Large intestine (tissue), 3 donors: ENCODE data around the gene SLC25A46. TPM values are rescaled to one million over a fixed set of nuclear protein-coding genes. Genes with fewer than 3 reads are reported as not detected.
A peak's percentile ranks its signal among the peaks of the same experiment; 100 is the strongest.
"Not testable (repeated sequence)": the region's sequence is repeated elsewhere in the genome, so short reads cannot be mapped to it uniquely, and the experiment has no call there.

Experiments
- DNase-seq, 2 donors: peaks; one replicate each; pipeline versions ENCODE4 v3.0.0 to v3.0.0-alpha.2; 2013
- H3K27ac ChIP-seq: one replicate; pipeline ENCODE4 v1.5.1; 2013; ENCODE audit warnings: low read length
- H3K27me3 ChIP-seq: 2 replicates; pipeline ENCODE4 v1.6.1; 2013; ENCODE audit warnings: low read length; ENCODE audit not compliant: control insufficient read depth, insufficient read depth
- H3K36me3 ChIP-seq: 2 replicates; pipeline ENCODE4 v1.6.1; 2013; ENCODE audit warnings: low read length; ENCODE audit not compliant: control insufficient read depth, insufficient read depth
- H3K4me1 ChIP-seq: one replicate; pipeline ENCODE4 v1.6.1; 2013; ENCODE audit warnings: low read length; ENCODE audit not compliant: control insufficient read depth, insufficient read depth
- H3K4me3 ChIP-seq: one replicate; pipeline ENCODE4 v1.5.1; 2013; ENCODE audit warnings: low read length
- H3K9me3 ChIP-seq: one replicate; pipeline ENCODE4 v1.6.1; 2013; ENCODE audit warnings: mild to moderate bottlenecking, low read depth, low read length, moderate library complexity; ENCODE audit not compliant: control insufficient read depth
- WGBS: methylation state at CpG from one replicate; pipeline ENCODE4 v1.1.5; 2013; ENCODE audit warnings: low lambda C conversion rate; ENCODE audit not compliant: insufficient coverage; 5-methylcytosine and 5-hydroxymethylcytosine counted together
- polyA plus RNA-seq: library from polyadenylated mRNA; unstranded; fragments of 120-200 nt; gene quantifications from one replicate; pipeline ENCODE4 v1.2.1, GENCODE V29; 2013

Gene SLC25A46
- polyA plus RNA-seq, 1 donor = 48.3 TPM

DNA sequence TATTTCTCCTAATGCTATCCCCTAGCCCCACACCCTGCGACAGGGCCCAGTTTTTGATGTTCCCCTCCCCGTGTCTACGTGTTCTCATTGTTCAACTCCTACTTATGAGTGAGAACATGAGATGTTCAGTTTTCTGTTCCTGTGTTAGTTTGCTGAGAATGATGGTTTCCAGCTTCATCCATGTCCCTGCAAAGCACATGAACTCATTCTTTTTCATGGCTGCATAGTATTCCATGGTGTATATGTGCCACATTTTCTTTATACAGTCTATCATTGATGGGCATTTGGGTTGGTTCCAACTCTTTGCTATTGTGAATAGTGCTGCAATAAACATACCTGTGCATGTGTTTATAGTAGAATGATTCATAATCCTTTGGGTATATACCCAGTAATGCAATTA is 49.2 kb downstream of the SLC25A46 start:
- not testable (repeated sequence) for H3K4me1 ChIP-seq, DNase-seq, H3K9me3 ChIP-seq, H3K4me3 ChIP-seq, H3K27me3 ChIP-seq, H3K36me3 ChIP-seq, H3K27ac ChIP-seq
- no CpG with 5 or more reads among the region's 3 CpGs for WGBS

DNA sequence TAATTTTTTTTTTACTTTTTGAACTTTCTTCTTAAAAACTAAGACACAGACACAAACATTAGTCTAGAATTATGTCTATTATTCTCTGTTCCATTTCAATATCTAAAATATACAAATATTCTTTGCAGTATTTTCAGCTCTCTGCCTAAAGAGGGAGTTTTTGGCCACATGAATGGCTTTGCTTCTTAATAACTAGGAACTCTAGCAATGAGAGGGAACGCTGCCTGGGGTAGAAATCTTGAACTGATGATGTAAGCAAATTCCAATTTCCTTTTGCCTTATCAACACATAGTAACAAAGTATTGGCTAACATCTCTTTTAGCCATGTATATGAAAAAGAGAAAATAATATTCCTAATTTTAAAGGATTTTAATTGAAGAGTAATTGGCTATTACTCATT is 51.9 kb downstream of the SLC25A46 start:
- no CpG with 5 or more reads among the region's 1 CpG for WGBS

DNA sequence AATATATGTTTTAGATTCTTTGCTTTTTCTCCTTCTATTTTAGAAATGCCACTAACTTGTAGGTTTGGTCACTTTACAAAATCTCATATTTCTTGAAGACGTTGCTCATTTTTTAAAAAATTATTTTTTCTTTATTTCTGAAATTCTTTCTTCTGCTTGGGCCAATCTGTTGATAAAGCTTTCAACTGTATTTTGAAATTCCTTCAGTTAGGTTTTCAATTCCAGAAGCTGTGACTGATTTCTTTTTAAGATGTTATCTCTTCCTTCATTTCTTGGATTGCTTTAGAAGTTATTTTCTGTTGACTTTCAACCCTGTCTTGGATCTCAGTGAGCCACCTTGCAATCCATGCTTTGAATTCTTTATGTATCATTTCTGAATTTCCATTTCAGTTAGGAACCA is 64.2 kb downstream of the SLC25A46 start:
- WGBS = 100% methylated on average over 1 of the region's 1 CpG
- Histone ChIP-seq H3K4me3 (no peak overlapping the region), H3K36me3 (no peaks in the 10 kb centered on the region)

More for the DNA sequence above, 51.9 kb downstream of the SLC25A46 start:
- no peak overlapping the region for H3K27ac ChIP-seq
- H3K27me3 ChIP-seq = no peaks in the 10 kb centered on the region
- no peaks in the 10 kb centered on the region for H3K9me3 ChIP-seq
- DNase-seq = no peak
- H3K4me3 ChIP-seq = no peak overlapping the region
- H3K4me1 ChIP-seq = no peaks in the 10 kb centered on the region
- no peaks in the 10 kb centered on the region for H3K36me3 ChIP-seq

DNA sequence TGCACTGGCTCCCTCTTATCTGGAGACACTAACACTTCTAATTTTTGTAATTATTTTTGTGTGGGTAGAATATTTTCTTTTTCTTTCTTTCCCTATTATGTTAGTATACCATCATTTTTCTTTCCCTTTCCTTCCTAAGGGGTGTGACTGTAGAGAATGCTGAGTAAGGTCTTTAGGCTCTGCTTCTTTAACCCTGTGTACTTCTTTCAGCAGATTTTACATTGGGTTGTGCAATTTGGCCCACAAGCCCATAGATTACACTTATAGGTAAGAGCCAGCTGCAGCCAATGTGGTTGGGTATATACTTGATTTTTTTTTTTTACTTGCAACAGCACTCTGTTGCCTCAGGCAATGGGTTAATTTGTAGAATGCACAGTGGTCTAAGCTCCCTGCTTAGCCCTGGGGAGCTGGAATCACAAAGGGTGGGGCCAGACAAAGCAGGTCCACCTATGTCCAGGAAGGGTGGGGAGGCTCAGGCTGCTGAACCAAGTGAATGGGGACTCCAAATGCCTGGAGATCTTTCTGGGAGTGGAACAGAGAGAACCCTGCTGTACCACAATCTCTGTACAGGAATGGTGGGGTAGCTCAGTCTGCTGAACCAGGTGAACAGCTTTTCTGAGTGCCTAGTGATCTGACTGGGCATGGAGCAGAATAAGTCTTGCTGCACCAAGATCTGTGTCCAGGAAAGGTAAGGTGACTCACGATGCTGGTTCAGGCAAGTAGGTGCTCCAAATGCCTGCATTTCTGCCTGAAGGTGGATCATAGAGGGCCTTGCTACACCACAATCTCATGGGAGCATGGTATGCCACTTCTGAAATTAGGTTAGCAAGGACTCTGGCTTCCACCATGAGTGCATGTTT is 64.9 kb downstream of the SLC25A46 start:
- Histone ChIP-seq H3K27me3 (no peaks in the 10 kb centered on the region), H3K27ac (no peak overlapping the region), H3K9me3 (no peaks in the 10 kb centered on the region), H3K4me1 (no peaks in the 10 kb centered on the region), H3K4me3 (no peak overlapping the region), H3K36me3 (no peaks in the 10 kb centered on the region)
- WGBS = no CpG with 5 or more reads among the region's 1 CpG
- DNase-seq = no peak

More for the DNA sequence above, 64.2 kb downstream of the SLC25A46 start:
- Histone ChIP-seq H3K9me3 (no peaks in the 10 kb centered on the region), H3K4me1 (no peaks in the 10 kb centered on the region), H3K27ac (no peak overlapping the region), H3K27me3 (no peaks in the 10 kb centered on the region)
- DNase-seq = no peak

DNA sequence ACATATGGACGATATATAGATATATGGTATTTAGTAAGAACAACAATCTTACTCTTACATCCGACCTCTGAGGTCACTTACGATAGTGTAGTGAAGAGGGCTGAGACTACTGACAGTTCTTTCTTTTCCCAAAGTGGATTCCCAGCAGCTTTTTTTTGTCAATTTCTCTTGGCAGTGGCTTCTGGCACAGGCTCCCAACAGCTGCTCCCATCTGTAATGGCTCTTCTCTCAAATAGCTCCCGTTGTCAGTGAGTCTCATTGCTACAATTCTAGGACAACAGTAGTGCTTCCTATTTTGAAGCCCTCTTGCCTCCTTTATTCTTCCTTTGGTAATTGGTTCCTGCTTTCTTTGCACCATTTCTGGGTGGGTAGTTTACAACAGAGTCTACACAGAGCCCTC is 68.4 kb downstream of the SLC25A46 start:
- peak; percentile 4 to 9 for DNase-seq
- 64% methylated on average over 3 of the region's 4 CpGs for WGBS
- Histone ChIP-seq H3K36me3 (no peaks in the 10 kb centered on the region), H3K27me3 (no peaks in the 10 kb centered on the region), H3K4me1 (no peaks in the 10 kb centered on the region), H3K4me3 (no peak overlapping the region), H3K27ac (no peak overlapping the region), H3K9me3 (no peaks in the 10 kb centered on the region)

DNA sequence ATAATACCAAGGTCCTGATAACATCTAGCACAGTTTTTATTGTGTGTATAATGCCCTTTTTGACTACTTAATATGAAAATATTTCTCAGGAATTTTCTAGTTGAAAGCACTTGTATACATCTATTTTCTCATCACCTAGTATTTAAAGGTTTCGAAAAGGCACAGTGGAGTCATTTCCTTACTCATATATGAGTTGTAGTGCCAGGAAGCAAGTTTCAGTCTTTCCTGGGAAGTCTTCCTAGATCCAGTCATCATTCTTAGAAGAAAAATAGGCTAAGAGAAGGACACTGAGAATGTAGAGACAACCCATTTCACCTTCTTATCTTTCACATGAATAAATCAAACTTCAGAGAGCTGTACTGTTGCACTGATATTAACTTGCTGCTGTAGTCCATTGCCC is 70.2 kb downstream of the SLC25A46 start:
- 100% methylated on average over 1 of the region's 1 CpG for WGBS
- H3K27ac ChIP-seq = no peak overlapping the region
- no peaks in the 10 kb centered on the region for H3K27me3 ChIP-seq
- H3K4me1 ChIP-seq = no peaks in the 10 kb centered on the region
- no peaks in the 10 kb centered on the region for H3K36me3 ChIP-seq
- H3K4me3 ChIP-seq = no peak overlapping the region
- DNase-seq = no peak
- no peaks in the 10 kb centered on the region for H3K9me3 ChIP-seq

Other genes starting within 250 kb of the SLC25A46 start
- gene TMEM232, start 12.3 kb upstream of the SLC25A46 start, polyA plus RNA-seq = 2.2 TPM